HG03095 (cell line): ENCODE data around the gene ADGRE3.
A peak's percentile ranks its signal among the peaks of the same experiment; 100 is the strongest.
"Not testable (repeated sequence)": the region's sequence is repeated elsewhere in the genome, so short reads cannot be mapped to it uniquely, and the experiment has no call there.

Source experiments
- ATAC-seq: cut with Tn5 transposase; IDR thresholded peaks from one replicate; pipeline ENCODE4 v1.9.1; 2021; ENCODE audit warnings: moderate library complexity; ENCODE audit not compliant: unreplicated experiment

ADGRE3 gene

DNA sequence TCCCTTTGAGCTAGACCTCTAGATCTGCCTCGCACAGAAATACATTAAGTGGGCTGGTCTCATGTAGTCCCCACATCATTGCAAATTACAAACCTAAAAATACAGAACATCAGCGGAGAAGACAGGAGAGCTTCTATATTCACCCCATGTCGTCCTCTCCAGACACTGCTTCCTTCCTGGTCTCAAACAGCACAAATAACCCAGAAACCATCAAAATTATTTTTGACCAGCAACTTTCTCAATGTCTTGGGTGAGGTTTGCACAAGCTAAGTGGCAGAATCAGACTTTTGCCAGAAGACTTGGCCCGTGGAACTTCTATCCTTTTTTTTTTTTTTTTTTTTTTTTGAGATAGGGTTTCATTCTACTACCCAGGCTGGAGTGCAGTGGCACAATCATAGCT is 63.6 kb downstream of the ADGRE3 start:
- ATAC-seq = no peak

GRCh38 chr19:14606627-14607026 is 68.0 kb downstream of the ADGRE3 start:
- no peak for ATAC-seq

- peak; percentile 87 for ATAC-seq
Measured at GRCh38 chr19:14603990-14604387, 70.7 kb downstream of the ADGRE3 start.

GRCh38 chr19:14599548-14600147 is 75.0 kb downstream of the ADGRE3 start:
- ATAC-seq = no peak

- ATAC-seq = no peak
Measured at GRCh38 chr19:14595558-14595957, 79.1 kb downstream of the ADGRE3 start.

GRCh38 chr19:14589433-14589832 is 85.2 kb downstream of the ADGRE3 start:
- ATAC-seq = not testable (repeated sequence)

DNA sequence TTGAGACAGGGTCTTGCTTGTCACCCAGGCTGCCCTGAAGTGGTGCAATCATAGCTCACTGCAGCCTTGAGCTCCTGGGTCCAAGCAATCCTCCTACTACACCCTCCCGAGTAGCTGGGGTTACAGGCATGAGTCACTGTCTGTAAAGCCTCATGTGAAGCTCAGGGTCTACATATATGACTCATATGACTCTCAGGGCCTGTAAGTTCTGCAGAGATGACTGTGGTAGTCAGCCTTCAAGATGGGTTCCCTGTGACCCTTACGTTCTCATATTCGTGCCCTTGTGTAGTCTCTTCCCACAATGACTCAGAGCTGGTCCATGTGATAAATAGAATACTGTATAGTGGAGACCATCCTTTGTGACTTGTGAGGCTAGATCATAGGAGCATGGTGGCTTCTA is 89.5 kb downstream of the ADGRE3 start:
- peak; percentile 47 for ATAC-seq

- not testable (repeated sequence) for ATAC-seq
Measured at GRCh38 chr19:14584372-14584771, 90.3 kb downstream of the ADGRE3 start.

DNA sequence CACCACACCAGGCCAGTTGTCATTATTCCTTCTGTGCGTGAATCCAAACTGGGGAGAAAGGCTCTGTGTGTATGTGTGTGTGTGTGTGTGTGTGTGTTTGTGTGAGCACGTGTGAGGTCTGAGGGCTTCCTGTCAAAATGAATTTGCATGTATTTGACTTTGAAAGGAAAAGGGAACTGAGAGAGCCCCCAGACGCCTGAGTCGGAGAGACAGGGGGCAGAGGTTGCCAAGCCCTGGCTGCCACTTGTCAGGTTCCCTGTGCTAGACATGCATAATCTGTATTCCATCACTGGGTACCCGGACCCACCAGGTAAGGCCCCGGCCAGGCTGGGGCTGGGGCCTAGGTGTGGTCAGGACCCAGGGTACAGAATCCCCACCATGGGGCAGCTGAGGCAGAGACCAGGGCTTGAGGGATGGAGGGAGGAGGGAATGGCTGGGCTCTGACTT is 91.7 kb downstream of the ADGRE3 start, which contains the start of gene CLEC17A:
Gene CLEC17A, plus strand, starts transcription at position 191 of the 447 bp plus-strand sequence. Its CDS starts 77 bp downstream, at position 268.
- no peak for ATAC-seq

GRCh38 chr19:14580623-14581237 is 93.9 kb downstream of the ADGRE3 start:
- no peak for ATAC-seq

DNA sequence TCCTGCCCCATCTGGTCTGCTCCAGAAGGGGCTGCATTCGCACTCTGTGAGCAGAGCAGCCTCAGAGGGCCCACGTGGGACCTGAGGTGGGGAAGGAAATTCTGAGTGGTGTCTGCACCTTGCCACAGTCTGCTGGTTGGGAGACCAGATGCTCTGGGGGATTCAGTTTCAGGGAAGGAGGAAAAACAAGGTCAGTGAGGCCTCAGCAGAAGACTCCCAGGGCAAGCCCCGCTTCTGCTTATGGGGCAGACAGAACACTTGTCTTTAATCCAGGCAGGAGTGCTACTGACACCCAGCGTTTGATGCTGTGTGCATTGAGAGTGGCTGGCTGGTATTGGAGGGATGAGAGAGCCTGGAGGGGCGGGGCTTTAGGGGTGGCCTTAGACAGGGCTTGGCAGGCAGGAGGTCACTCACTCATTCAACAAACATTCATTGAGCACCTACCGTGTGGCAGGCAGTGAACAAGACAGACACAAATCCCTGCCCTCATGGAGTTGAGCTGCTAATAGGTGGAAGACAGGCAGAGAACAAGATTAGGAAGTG is 96.7 kb downstream of the ADGRE3 start:
- ATAC-seq = peak; percentile 34

- no peak for ATAC-seq
Measured at GRCh38 chr19:14577264-14577663, 97.4 kb downstream of the ADGRE3 start.

GRCh38 chr19:14576363-14576762 is 98.3 kb downstream of the ADGRE3 start:
- ATAC-seq = no peak

- ATAC-seq = no peak
Measured at GRCh38 chr19:14575428-14575980, 99.1 kb downstream of the ADGRE3 start.

DNA sequence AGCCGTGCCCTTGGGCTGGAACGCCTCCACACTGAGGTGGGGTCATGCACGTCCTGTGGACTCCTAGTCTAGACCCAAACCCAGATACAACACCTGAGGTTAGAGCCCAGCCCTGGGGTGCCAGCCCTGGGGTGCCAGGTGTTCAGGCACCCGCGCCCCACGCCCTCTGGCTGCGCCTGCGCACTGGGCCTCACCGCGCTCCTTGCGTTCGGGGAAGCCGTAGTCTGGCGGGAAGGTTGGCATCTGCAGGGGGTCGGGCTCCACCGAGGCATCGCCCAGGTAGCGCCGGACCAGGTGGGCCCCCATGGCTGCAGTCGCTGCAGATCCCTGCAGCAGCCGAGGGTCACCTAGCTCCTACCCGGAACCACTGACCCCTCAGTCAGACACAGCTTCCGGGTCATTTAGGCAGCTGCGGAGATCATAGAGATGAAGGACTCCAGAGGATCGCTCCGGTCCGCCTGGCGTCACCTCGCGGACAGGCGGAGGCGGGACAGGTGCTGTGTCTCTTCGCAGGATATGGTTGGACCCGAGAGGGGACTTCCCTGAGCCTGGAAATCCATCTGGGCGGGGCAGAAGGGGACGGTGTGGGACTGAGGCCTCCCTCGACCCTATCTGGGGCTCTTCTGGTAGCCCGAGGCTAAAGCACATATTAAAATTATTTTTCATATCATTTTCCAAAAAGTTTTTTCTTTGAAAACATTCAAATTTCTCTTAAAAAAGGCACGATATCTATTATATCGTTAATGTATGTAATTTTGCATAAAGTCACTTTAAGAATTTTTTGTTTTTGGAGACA is 102.8 kb downstream of the ADGRE3 start, which contains the start of gene NDUFB7:
Gene NDUFB7, minus strand, starts transcription at position 372 of the 796 bp plus-strand sequence. Its CDS starts 66 bp downstream, at position 306.
- ATAC-seq = peak; percentile 68

DNA sequence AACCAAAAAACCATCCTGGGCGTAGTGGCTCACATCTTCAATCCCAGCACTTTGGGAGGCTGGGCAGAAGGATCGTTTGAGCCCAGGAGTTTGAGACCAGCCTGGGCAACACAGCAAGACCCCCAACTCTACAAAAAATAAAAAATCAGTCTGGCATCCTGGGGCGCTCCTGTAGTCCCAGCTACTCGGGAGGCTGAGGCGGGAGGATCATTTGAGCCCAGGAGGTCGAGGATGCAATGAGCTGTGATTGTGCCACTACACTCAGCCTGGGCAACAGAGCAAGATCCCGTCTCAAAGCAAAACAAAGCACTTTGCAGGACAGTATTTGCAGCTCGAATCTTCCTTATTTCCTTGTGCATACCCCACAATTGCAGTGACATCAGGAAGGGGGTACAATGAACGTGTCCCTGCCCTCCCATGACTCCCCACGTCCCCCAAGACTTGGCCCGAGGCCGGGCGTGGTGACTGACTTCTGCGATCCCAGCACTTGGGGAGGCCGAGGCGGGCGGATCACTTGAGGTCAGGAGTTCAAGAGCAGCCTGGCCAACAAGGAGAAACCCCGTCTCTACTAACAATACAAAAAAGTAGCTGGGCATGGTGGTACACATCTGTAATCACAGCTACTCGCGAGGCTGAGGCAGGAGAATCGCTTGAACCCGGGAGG is 103.6 kb downstream of the ADGRE3 start:
- no peak for ATAC-seq
